Liver (tissue), 9 donors: ENCODE results near the gene NEBL. TPM values are rescaled to one million over a fixed set of nuclear protein-coding genes. Genes with fewer than 3 reads are reported as not detected.

ENCODE experiments used
- DNase-seq: peaks from one replicate; pipeline ENCODE4 v3.0.0-alpha.2; 2017; ENCODE audit warnings: low spot score
- H3K27ac ChIP-seq, 2 donors: one replicate each; pipeline ENCODE4 v1.7.0; 2013; ENCODE audit warnings: inconsistent platforms in 2 of 2, low read length in 2 of 2, control low read depth in 1 of 2, low read depth in 1 of 2, mild to moderate bottlenecking in 1 of 2
- H3K27me3 ChIP-seq, 4 donors: one replicate each; pipeline versions ENCODE4 v1.6.1 to v1.7.0; 2013; ENCODE audit warnings: low read length in 3 of 4, inconsistent platforms in 1 of 4, mild to moderate bottlenecking in 1 of 4, moderate library complexity in 1 of 4; ENCODE audit not compliant: control insufficient read depth in 4 of 4, insufficient read depth in 4 of 4
- H3K36me3 ChIP-seq, 4 donors: one replicate each; pipeline versions ENCODE4 v1.6.1 to v1.7.0; 2013; ENCODE audit warnings: low read length in 3 of 4, mild to moderate bottlenecking in 3 of 4, low read depth in 1 of 4, moderate library complexity in 1 of 4; ENCODE audit not compliant: control insufficient read depth in 4 of 4, insufficient read depth in 3 of 4
- H3K4me1 ChIP-seq, 4 donors: one replicate each; pipeline versions ENCODE4 v1.6.1 to v1.7.0; 2013; ENCODE audit warnings: low read length in 3 of 4, mild to moderate bottlenecking in 3 of 4, moderate library complexity in 1 of 4; ENCODE audit not compliant: control insufficient read depth in 4 of 4, insufficient read depth in 4 of 4
- H3K4me3 ChIP-seq, 3 donors: one replicate each; pipeline versions ENCODE4 v1.6.1 to v1.7.0; 2013; ENCODE audit warnings: low read length in 3 of 3, control low read depth in 1 of 3, low read depth in 1 of 3, mild to moderate bottlenecking in 1 of 3
- H3K9ac ChIP-seq, 2 donors: one replicate each; pipeline ENCODE4 v1.7.0; 2013; ENCODE audit warnings: low read length in 2 of 2, mild to moderate bottlenecking in 2 of 2, moderate library complexity in 2 of 2, control low read depth in 1 of 2, low read depth in 1 of 2
- H3K9me3 ChIP-seq, 4 donors: one replicate each; pipeline versions ENCODE4 v1.6.1 to v1.7.0; 2013; ENCODE audit warnings: low read length in 3 of 4; ENCODE audit not compliant: control insufficient read depth in 4 of 4
- EGR1 ChIP-seq, 2 donors: IDR thresholded peaks; 2 replicates each; pipeline ENCODE4 v1.6.1; 2016 to 2018; ENCODE audit warnings: antibody characterized with exemption in 2 of 2, low read depth in 2 of 2
- FOXA1 ChIP-seq: IDR thresholded peaks from 2 replicates; pipeline ENCODE4 v1.6.1; 2016; ENCODE audit warnings: antibody characterized with exemption
- FOXA2 ChIP-seq: IDR thresholded peaks from 2 replicates; pipeline ENCODE4 v1.6.1; 2016; ENCODE audit warnings: antibody characterized with exemption
- GABPA ChIP-seq, 2 donors: IDR thresholded peaks in 1 of 2; conservative IDR thresholded peaks in 1 of 2; 2 replicates each; pipeline ENCODE4 v1.6.1; 2016; ENCODE audit warnings: antibody characterized with exemption in 2 of 2, mild to moderate bottlenecking in 1 of 2, moderate library complexity in 1 of 2
- HNF4A ChIP-seq, 2 donors: conservative IDR thresholded peaks; 2 replicates each; pipeline ENCODE4 v1.6.1; 2016; ENCODE audit warnings: antibody characterized with exemption in 2 of 2, mild to moderate bottlenecking in 2 of 2
- HNF4G ChIP-seq: IDR thresholded peaks from 2 replicates; pipeline ENCODE4 v1.6.1; 2016; ENCODE audit warnings: antibody characterized with exemption
- NR2F2 ChIP-seq: IDR thresholded peaks from 2 replicates; pipeline ENCODE4 v1.6.1; 2016; ENCODE audit warnings: antibody characterized with exemption
- RAD21 ChIP-seq, 2 donors: IDR thresholded peaks; 2 replicates each; pipeline ENCODE4 v1.6.1; 2016; ENCODE audit warnings: antibody characterized with exemption in 2 of 2, mild to moderate bottlenecking in 2 of 2
- RXRA ChIP-seq, 2 donors: IDR thresholded peaks; 2 replicates each; pipeline ENCODE4 v1.6.1; 2017 to 2018; ENCODE audit warnings: antibody characterized with exemption in 2 of 2, mild to moderate bottlenecking in 1 of 2
- SP1 ChIP-seq: IDR thresholded peaks from 2 replicates; pipeline ENCODE4 v1.6.1; 2018; ENCODE audit warnings: antibody characterized with exemption, mild to moderate bottlenecking
- TAF1 ChIP-seq: conservative IDR thresholded peaks from 2 replicates; pipeline ENCODE4 v1.6.1; 2016; ENCODE audit warnings: antibody characterized with exemption, mild to moderate bottlenecking
- YY1 ChIP-seq: IDR thresholded peaks from 2 replicates; pipeline ENCODE4 v1.6.1; 2016; ENCODE audit warnings: antibody characterized with exemption, mild to moderate bottlenecking
- WGBS: extraction: QIAGEN DNeasy Blood & Tissue Kit; methylation state at CpG from one replicate; pipeline ENCODE4 v1.1.7; 2013; 5-methylcytosine and 5-hydroxymethylcytosine counted together
- polyA plus RNA-seq, 2 donors: library from polyadenylated mRNA; stranded (reverse) in 1 of 2; unstranded in 1 of 2; fragments of 200-250 nt in 1 of 2; fragments of >200 nt in 1 of 2; fragmentation: Nextera tagmentation in 1 of 2; extraction: Ambion mirVana in 1 of 2; gene quantifications; one replicate each; pipeline versions ENCODE4 v1.2.1 to v1.2.3, GENCODE V29; 2013 to 2015
- total RNA-seq, 2 donors: library from RNA; depleted of rRNA; stranded (reverse); fragments of >200 nt; gene quantifications; one replicate each; pipeline ENCODE4 v1.2.3, GENCODE V29; 2014
- TF ChIP-seq, protein P1 (sequence below): IDR thresholded peaks from 2 replicates; pipeline ENCODE4 v1.6.1; 2016; ENCODE audit warnings: antibody characterized with exemption
- TF ChIP-seq, protein P2 (sequence below): fragments of 150-350 bp; IDR thresholded peaks from 2 replicates; pipeline ENCODE4 v1.5.1; 2017; ENCODE audit warnings: improper control_type of control experiment, low read depth, low read length; ENCODE audit not compliant: missing input control
- TF ChIP-seq, protein P3 (sequence below): IDR thresholded peaks from 2 replicates; pipeline ENCODE4 v1.6.1; 2016; ENCODE audit warnings: antibody characterized with exemption, mild to moderate bottlenecking
- TF ChIP-seq, protein P4 (sequence below): IDR thresholded peaks from 2 replicates; pipeline ENCODE4 v1.6.1; 2016; ENCODE audit warnings: antibody characterized with exemption
- TF ChIP-seq, protein P5 (sequence below): IDR thresholded peaks from 2 replicates; pipeline ENCODE4 v1.6.1; 2016; ENCODE audit warnings: antibody characterized with exemption
- donor health status: healthy.
- donor health status: healthy.
- donor health status: healthy.
- donor health status: healthy.
- donor health status: healthy.

Gene NEBL
- total and polyA plus RNA-seq, 4 donors, result 0.22 to 1.8 (median 0.81) TPM

DNA sequence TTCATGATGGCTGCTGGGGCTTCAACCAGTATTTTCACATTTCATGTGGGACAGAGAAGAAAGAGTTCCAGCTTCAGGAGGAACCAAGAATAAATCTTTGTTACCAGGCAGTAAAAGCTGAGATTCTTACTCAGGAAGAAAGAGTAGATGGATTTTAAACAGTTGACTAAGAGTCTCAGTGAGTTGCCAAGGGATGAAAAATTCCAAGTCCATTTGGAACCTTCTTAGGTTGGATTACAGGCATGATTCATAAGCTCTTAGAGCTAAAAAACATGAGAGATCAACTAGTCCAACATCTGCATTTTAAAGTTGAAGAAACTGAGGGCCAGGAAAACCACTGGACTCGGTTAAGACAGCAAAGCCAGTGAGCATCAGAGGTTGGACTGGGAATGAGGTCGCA, 148.6 kb downstream of the NEBL start:
- Histone ChIP-seq H3K4me3 (no peak overlapping the region), H3K9me3 (peaks cover 0 to 19% (median 3%) of the 10 kb centered on the region in 4 donors), H3K9ac (no peak overlapping the region), H3K27me3 (no peaks in the 10 kb centered on the region), H3K36me3 (no peaks in the 10 kb centered on the region), H3K4me1 (no peaks in the 10 kb centered on the region), H3K27ac (no peak overlapping the region)
- TF ChIP-seq NR2F2 (no peak), FOXA1 (no peak), EGR1 (IDR thresholded peaks at IDR 0.05; ENCODE audit: low read depth in 2 of 2) (no peak), RAD21 (IDR thresholded peaks at IDR 0.05) (no peak), HNF4A (conservative IDR thresholded peaks at IDR 0.05) (no peak), HNF4G (no peak), YY1 (no peak), RXRA (IDR thresholded peaks at IDR 0.05) (no peak), GABPA (IDR thresholded peaks at IDR 0.05 in 1 of 2, conservative IDR thresholded peaks at IDR 0.05 in 1 of 2) (no peak)
- TF ChIP-seq, protein P1, sequence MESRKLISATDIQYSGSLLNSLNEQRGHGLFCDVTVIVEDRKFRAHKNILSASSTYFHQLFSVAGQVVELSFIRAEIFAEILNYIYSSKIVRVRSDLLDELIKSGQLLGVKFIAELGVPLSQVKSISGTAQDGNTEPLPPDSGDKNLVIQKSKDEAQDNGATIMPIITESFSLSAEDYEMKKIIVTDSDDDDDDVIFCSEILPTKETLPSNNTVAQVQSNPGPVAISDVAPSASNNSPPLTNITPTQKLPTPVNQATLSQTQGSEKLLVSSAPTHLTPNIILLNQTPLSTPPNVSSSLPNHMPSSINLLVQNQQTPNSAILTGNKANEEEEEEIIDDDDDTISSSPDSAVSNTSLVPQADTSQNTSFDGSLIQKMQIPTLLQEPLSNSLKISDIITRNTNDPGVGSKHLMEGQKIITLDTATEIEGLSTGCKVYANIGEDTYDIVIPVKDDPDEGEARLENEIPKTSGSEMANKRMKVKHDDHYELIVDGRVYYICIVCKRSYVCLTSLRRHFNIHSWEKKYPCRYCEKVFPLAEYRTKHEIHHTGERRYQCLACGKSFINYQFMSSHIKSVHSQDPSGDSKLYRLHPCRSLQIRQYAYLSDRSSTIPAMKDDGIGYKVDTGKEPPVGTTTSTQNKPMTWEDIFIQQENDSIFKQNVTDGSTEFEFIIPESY, result no peak
- 61% methylated on average over 2 of the region's 2 CpGs for WGBS
- no peak for DNase-seq

DNA sequence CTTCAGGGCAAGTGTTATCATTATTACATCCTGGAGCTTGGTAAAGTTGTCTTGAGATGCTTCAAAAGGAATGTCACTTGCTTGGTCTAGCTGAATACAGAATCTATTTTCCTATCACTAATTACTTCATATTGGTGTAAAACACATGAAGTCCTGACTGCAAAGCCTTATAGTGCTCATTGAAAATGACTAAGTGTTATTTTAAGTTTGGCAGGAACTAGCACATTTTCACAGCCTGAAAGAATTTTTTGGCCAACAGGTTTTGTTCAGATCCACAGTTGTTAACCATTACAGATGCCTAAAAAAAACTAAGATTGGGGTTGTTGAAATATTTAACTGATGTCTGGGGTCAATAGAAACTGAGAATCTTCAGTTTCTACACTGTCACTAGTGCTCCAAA, 149.3 kb downstream of the NEBL start:
- H3K27ac ChIP-seq, result no peak overlapping the region
- TF ChIP-seq YY1 (no peak), GABPA (IDR thresholded peaks at IDR 0.05 in 1 of 2, conservative IDR thresholded peaks at IDR 0.05 in 1 of 2) (no peak), RAD21 (IDR thresholded peaks at IDR 0.05) (no peak), HNF4A (conservative IDR thresholded peaks at IDR 0.05) (no peak), HNF4G (no peak), FOXA2 (no peak), RXRA (IDR thresholded peaks at IDR 0.05) (no peak), EGR1 (IDR thresholded peaks at IDR 0.05; ENCODE audit: low read depth in 2 of 2) (no peak), SP1 (no peak), NR2F2 (no peak), TAF1 (no peak), FOXA1 (no peak)
- TF ChIP-seq, protein P2, sequence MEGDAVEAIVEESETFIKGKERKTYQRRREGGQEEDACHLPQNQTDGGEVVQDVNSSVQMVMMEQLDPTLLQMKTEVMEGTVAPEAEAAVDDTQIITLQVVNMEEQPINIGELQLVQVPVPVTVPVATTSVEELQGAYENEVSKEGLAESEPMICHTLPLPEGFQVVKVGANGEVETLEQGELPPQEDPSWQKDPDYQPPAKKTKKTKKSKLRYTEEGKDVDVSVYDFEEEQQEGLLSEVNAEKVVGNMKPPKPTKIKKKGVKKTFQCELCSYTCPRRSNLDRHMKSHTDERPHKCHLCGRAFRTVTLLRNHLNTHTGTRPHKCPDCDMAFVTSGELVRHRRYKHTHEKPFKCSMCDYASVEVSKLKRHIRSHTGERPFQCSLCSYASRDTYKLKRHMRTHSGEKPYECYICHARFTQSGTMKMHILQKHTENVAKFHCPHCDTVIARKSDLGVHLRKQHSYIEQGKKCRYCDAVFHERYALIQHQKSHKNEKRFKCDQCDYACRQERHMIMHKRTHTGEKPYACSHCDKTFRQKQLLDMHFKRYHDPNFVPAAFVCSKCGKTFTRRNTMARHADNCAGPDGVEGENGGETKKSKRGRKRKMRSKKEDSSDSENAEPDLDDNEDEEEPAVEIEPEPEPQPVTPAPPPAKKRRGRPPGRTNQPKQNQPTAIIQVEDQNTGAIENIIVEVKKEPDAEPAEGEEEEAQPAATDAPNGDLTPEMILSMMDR, result no peak
- TF ChIP-seq, protein P3, sequence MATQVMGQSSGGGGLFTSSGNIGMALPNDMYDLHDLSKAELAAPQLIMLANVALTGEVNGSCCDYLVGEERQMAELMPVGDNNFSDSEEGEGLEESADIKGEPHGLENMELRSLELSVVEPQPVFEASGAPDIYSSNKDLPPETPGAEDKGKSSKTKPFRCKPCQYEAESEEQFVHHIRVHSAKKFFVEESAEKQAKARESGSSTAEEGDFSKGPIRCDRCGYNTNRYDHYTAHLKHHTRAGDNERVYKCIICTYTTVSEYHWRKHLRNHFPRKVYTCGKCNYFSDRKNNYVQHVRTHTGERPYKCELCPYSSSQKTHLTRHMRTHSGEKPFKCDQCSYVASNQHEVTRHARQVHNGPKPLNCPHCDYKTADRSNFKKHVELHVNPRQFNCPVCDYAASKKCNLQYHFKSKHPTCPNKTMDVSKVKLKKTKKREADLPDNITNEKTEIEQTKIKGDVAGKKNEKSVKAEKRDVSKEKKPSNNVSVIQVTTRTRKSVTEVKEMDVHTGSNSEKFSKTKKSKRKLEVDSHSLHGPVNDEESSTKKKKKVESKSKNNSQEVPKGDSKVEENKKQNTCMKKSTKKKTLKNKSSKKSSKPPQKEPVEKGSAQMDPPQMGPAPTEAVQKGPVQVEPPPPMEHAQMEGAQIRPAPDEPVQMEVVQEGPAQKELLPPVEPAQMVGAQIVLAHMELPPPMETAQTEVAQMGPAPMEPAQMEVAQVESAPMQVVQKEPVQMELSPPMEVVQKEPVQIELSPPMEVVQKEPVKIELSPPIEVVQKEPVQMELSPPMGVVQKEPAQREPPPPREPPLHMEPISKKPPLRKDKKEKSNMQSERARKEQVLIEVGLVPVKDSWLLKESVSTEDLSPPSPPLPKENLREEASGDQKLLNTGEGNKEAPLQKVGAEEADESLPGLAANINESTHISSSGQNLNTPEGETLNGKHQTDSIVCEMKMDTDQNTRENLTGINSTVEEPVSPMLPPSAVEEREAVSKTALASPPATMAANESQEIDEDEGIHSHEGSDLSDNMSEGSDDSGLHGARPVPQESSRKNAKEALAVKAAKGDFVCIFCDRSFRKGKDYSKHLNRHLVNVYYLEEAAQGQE, result no peak
- TF ChIP-seq, protein P1, result no peak
- TF ChIP-seq, protein P4, sequence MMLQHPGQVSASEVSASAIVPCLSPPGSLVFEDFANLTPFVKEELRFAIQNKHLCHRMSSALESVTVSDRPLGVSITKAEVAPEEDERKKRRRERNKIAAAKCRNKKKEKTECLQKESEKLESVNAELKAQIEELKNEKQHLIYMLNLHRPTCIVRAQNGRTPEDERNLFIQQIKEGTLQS, result no peak
- TF ChIP-seq, protein P5, sequence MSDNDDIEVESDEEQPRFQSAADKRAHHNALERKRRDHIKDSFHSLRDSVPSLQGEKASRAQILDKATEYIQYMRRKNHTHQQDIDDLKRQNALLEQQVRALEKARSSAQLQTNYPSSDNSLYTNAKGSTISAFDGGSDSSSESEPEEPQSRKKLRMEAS, result no peak
- no peaks in the 10 kb centered on the region for H3K27me3 ChIP-seq
- H3K36me3 ChIP-seq, result no peaks in the 10 kb centered on the region
- no peaks in the 10 kb centered on the region for H3K4me1 ChIP-seq
- no peak for DNase-seq
- H3K9me3 ChIP-seq, result peaks cover 0 to 19% (median 3%) of the 10 kb centered on the region in 4 donors
- H3K4me3 ChIP-seq, result no peak overlapping the region
- no peak overlapping the region for H3K9ac ChIP-seq
